ENCODE results near the gene DEGS2.

GRCh38 chr14:100150932-100151587, 8.4 kb downstream of the DEGS2 start:
- TF ChIP-seq CTCF (IDR thresholded peaks at IDR 0.05 in 2 of 3, conservative IDR thresholded peaks at IDR 0.05 in 1 of 3; ENCODE audit: borderline replicate concordance in 1 of 3, insufficient read depth in 1 of 3, low read depth in 2 of 3, low read length in 2 of 3) (no peak), EZH2phosphoT487 (IDR thresholded peaks at IDR 0.05; ENCODE audit: borderline replicate concordance) (no peak), YY1 (IDR thresholded peaks at IDR 0.05; ENCODE audit: extremely low read depth, insufficient replicate concordance, low read depth, low read length) (no peak), EZH2 (IDR thresholded peaks at IDR 0.05) (no peak), POLR2A (IDR thresholded peaks at IDR 0.05; ENCODE audit: borderline replicate concordance, extremely low read depth, insufficient read depth, insufficient read length) (no peak), SP1 (IDR thresholded peaks at IDR 0.05; ENCODE audit: low read depth) (no peak), MAX (IDR thresholded peaks at IDR 0.05) (no peak), CBX3 (IDR thresholded peaks at IDR 0.05; ENCODE audit: low read depth) (no peak), REST (IDR thresholded peaks at IDR 0.05; ENCODE audit: low read depth) (no peak), RAD21 (IDR thresholded peaks at IDR 0.05; ENCODE audit: low read depth) (no peak), CEBPB (IDR thresholded peaks at IDR 0.05; ENCODE audit: low read depth) (no peak), SIN3A (IDR thresholded peaks at IDR 0.05; ENCODE audit: low read depth) (no peak), EGR1 (IDR thresholded peaks at IDR 0.05; ENCODE audit: low read depth) (no peak), POLR2AphosphoS5 (IDR thresholded peaks at IDR 0.05; ENCODE audit: low read depth, low read length) (no peak)
